ENCODE data around the gene DNM1L. TPM values are rescaled to one million over a fixed set of nuclear protein-coding genes. Genes with fewer than 3 reads are reported as not detected.
"Not testable (repeated sequence)": the region's sequence is repeated elsewhere in the genome, so short reads cannot be mapped to it uniquely, and the experiment has no call there.

Gene DNM1L
- polyA plus RNA-seq, 6 donors from 2014 or later: 5.2 to 22.2 (median 15.9) TPM

GRCh38 chr12:32679920-32680237 lies 778 bp downstream of the DNM1L start:
- H3K9me3 Mint-ChIP-seq: no peaks in the 10 kb centered on the region
- H3K36me3 Mint-ChIP-seq: no peaks in the 10 kb centered on the region
- peaks cover 14 to 29% (median 18%) of the 10 kb centered on the region in 3 donors for H3K4me1 Mint-ChIP-seq
- peak overlapping the region in 5 of 6 donors; percentile 36 to 94 (median 86) for H3K27ac Mint-ChIP-seq
- no peak for DNase-seq
- no peak for ATAC-seq (ENCODE audit: low read depth in 2 of 2)
- no peaks in the 10 kb centered on the region for H3K27me3 Mint-ChIP-seq
- peak overlapping the region; percentile 88 to 96 (median 92) for H3K4me3 Mint-ChIP-seq

DNA sequence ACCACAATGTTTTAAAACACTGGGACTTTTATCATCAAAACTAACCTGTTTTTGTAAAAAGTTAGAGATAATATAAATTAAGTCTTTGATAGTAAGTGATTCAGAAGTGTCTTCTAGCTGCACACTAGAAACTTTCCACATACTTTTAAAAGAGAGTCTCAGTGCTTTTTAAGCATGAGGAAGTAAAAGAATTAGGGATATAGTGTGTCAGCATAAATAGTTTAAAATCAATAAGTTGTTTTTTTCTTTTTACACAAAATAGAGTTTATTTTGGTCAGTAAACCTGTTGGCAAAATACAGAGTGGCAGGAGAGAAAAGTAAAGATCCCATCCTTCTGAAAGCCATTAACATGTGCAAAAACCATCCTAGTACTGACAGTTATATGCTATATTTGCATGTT lies 1.7 kb downstream of the DNM1L start:
- no peaks in the 10 kb centered on the region for H3K27me3 Mint-ChIP-seq
- no peak for DNase-seq
- H3K4me3 Mint-ChIP-seq: peak overlapping the region in 6 of 8 donors; percentile 90 to 94 (median 92)
- no peaks in the 10 kb centered on the region for H3K9me3 Mint-ChIP-seq
- H3K27ac Mint-ChIP-seq: peak overlapping the region in 2 of 6 donors; percentile 47 to 85
- H3K36me3 Mint-ChIP-seq: no peaks in the 10 kb centered on the region
- H3K4me1 Mint-ChIP-seq: peaks cover 12 to 25% (median 19%) of the 10 kb centered on the region in 3 donors
- no peak for ATAC-seq (ENCODE audit: low read depth in 2 of 2)

DNA sequence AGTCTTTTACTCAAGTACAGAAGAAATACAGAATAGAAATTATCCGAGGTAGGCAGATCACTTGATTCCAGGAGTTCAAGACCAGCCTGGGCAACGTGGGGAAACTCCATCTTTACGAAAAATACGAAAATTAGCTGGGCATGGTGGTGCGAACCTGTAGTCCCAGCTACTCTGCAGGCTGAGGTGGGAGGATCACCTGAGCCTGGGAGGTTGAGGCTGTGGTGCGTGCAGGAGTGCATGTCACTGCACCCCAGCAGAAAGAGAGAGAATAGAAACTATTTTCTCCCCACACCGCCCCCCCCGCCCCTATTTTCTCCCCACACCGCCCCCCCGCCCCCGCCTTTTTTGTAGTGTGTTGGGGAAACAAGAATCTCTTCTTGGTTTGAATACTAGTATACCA lies 2.2 kb downstream of the DNM1L start:
- DNase-seq: no peak
- Mint-ChIP-seq H3K9me3 (no peaks in the 10 kb centered on the region), H3K27me3 (no peaks in the 10 kb centered on the region), H3K36me3 (no peaks in the 10 kb centered on the region), H3K4me1 (peaks cover 12 to 26% (median 19%) of the 10 kb centered on the region in 3 donors), H3K27ac (no peak overlapping the region), H3K4me3 (peak overlapping the region in 3 of 8 donors; percentile 28 to 72 (median 57))
- no peak for ATAC-seq (ENCODE audit: low read depth in 2 of 2)

- no peak for ATAC-seq (ENCODE audit: low read depth in 2 of 2)
- Mint-ChIP-seq H3K4me1 (peaks cover 12 to 17% (median 15%) of the 10 kb centered on the region in 3 donors), H3K27me3 (no peaks in the 10 kb centered on the region), H3K27ac (peak overlapping the region in 1 of 6 donors; percentile 76), H3K4me3 (no peak overlapping the region), H3K36me3 (peaks cover 0 to 9% of the 10 kb centered on the region in 2 donors), H3K9me3 (no peaks in the 10 kb centered on the region)
- no peak for DNase-seq
Observed at GRCh38 chr12:32686340-32686739, 7.2 kb downstream of the DNM1L start.

- H3K4me1 Mint-ChIP-seq: peaks cover 15 to 21% (median 20%) of the 10 kb centered on the region in 3 donors
- H3K27ac Mint-ChIP-seq: peak overlapping the region in 2 of 6 donors; percentile 75 to 76
- ATAC-seq (ENCODE audit: low read depth in 2 of 2): no peak
- DNase-seq: no peak
- H3K36me3 Mint-ChIP-seq: peaks cover 0 to 13% of the 10 kb centered on the region in 2 donors
- H3K27me3 Mint-ChIP-seq: no peaks in the 10 kb centered on the region
- no peak overlapping the region for H3K4me3 Mint-ChIP-seq
- H3K9me3 Mint-ChIP-seq: no peaks in the 10 kb centered on the region
Observed at GRCh38 chr12:32688786-32689185, 9.7 kb downstream of the DNM1L start.

- ATAC-seq (ENCODE audit: low read depth in 2 of 2) (no peak), DNase-seq (no peak)
- Mint-ChIP-seq H3K4me3 (peak overlapping the region in 1 of 8 donors; percentile 50), H3K4me1 (peaks cover 22 to 36% (median 25%) of the 10 kb centered on the region in 3 donors), H3K36me3 (peaks cover 7 to 22% of the 10 kb centered on the region in 2 donors), H3K27me3 (no peaks in the 10 kb centered on the region), H3K27ac (no peak overlapping the region), H3K9me3 (peaks cover 0 to 3% (median 0%) of the 10 kb centered on the region in 7 donors)
Observed at GRCh38 chr12:32690927-32691326, 11.8 kb downstream of the DNM1L start.

GRCh38 chr12:32692358-32692757 lies 13.3 kb downstream of the DNM1L start:
- H3K4me1 Mint-ChIP-seq: peaks cover 18 to 37% (median 25%) of the 10 kb centered on the region in 3 donors
- H3K27me3 Mint-ChIP-seq: no peaks in the 10 kb centered on the region
- ATAC-seq (ENCODE audit: low read depth in 2 of 2) (no peak), DNase-seq (no peak)
- H3K9me3 Mint-ChIP-seq: peaks cover 0 to 3% (median 0%) of the 10 kb centered on the region in 7 donors
- no peak overlapping the region for H3K4me3 Mint-ChIP-seq
- H3K36me3 Mint-ChIP-seq: peaks cover 7 to 19% of the 10 kb centered on the region in 2 donors
- no peak overlapping the region for H3K27ac Mint-ChIP-seq

DNA sequence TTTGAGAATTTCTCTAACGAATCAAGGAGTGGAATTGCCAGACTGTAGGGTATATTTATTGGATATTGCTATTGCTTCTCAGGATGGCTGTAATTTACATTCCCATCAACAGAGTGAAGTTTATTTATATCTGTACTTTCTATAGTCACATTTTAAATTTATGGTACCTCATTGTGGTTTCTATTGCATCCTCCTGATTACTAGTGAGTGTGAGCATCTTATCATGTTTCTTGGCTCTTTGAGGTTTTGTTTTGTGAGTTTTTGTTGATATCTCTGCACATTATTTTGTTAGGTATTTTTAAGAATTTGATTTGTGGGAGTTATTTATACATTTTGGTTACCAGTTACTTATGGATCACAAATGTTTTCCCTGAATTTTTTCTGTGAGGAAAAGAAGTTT lies 13.9 kb downstream of the DNM1L start:
- H3K27ac Mint-ChIP-seq: no peak overlapping the region
- no peak for ATAC-seq (ENCODE audit: low read depth in 2 of 2)
- peaks cover 7 to 19% of the 10 kb centered on the region in 2 donors for H3K36me3 Mint-ChIP-seq
- DNase-seq: no peak
- H3K4me1 Mint-ChIP-seq: peaks cover 19 to 37% (median 28%) of the 10 kb centered on the region in 3 donors
- H3K9me3 Mint-ChIP-seq: peaks cover 0 to 3% (median 0%) of the 10 kb centered on the region in 7 donors
- no peaks in the 10 kb centered on the region for H3K27me3 Mint-ChIP-seq
- no peak overlapping the region for H3K4me3 Mint-ChIP-seq

DNA sequence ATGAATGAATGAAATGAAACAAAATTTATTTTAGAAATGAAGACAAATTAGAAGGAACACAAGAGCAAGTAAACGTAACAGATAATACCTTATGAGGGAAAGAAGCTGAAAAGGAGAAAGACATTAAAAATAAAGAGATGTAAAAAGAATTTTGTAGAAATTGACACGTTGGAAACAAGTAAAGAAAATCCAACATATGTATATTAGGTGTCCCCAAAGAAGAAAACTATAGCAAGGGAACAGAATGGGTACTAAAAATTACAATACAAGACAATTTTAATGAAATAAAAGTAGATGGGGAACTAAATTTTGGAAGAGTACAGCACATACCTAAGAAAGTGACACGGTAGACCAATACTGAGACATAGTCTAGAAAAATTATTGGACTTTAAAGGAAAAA lies 16.7 kb downstream of the DNM1L start:
- peaks cover 0 to 3% (median 0%) of the 10 kb centered on the region in 7 donors for H3K9me3 Mint-ChIP-seq
- no peak for ATAC-seq (ENCODE audit: low read depth in 2 of 2)

DNA sequence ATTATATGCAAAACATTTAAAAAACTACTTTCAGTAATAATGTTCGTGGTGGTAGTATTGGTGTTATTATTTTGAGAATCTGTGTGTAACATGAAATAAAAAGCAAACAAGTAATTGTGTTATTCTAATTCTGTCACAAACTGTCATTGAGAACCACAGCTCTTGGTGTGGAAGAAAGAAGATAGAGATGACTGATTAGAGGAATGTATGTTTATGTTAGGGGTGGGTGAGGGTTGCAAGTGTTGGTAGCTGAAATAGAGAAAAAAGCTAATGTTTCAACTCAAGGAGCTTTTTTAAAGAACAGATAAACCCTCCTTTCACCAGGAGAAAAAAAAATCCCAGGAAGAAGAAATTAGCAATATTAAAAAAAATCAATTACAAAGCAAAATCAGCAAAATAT lies 18.3 kb downstream of the DNM1L start:
- peaks cover 16 to 30% (median 23%) of the 10 kb centered on the region in 3 donors for H3K4me1 Mint-ChIP-seq
- peaks cover 7 to 9% of the 10 kb centered on the region in 2 donors for H3K36me3 Mint-ChIP-seq
- H3K27ac Mint-ChIP-seq: peak overlapping the region in 1 of 6 donors; percentile 26
- no peak for DNase-seq
- no peaks in the 10 kb centered on the region for H3K27me3 Mint-ChIP-seq
- peaks cover 0 to 3% (median 0%) of the 10 kb centered on the region in 7 donors for H3K9me3 Mint-ChIP-seq
- H3K4me3 Mint-ChIP-seq: no peak overlapping the region
- no peak for ATAC-seq (ENCODE audit: low read depth in 2 of 2)

More for the DNA sequence above, 16.7 kb downstream of the DNM1L start:
- H3K27ac Mint-ChIP-seq: no peak overlapping the region
- peaks cover 18 to 36% (median 28%) of the 10 kb centered on the region in 3 donors for H3K4me1 Mint-ChIP-seq
- no peaks in the 10 kb centered on the region for H3K27me3 Mint-ChIP-seq
- DNase-seq: no peak
- peaks cover 7 to 13% of the 10 kb centered on the region in 2 donors for H3K36me3 Mint-ChIP-seq
- H3K4me3 Mint-ChIP-seq: peak overlapping the region in 1 of 8 donors; percentile 41

GRCh38 chr12:32698285-32698684 lies 19.2 kb downstream of the DNM1L start:
- peaks cover 14 to 27% (median 23%) of the 10 kb centered on the region in 3 donors for H3K4me1 Mint-ChIP-seq
- H3K27me3 Mint-ChIP-seq: no peaks in the 10 kb centered on the region
- peaks cover 7 to 12% of the 10 kb centered on the region in 2 donors for H3K36me3 Mint-ChIP-seq
- no peak overlapping the region for H3K4me3 Mint-ChIP-seq
- peaks cover 0 to 3% (median 0%) of the 10 kb centered on the region in 7 donors for H3K9me3 Mint-ChIP-seq
- no peak overlapping the region for H3K27ac Mint-ChIP-seq
- DNase-seq (no peak), ATAC-seq (ENCODE audit: low read depth in 2 of 2) (no peak)

- DNase-seq; H3K27ac Mint-ChIP-seq; H3K9me3 Mint-ChIP-seq; ATAC-seq (ENCODE audit: low read depth in 2 of 2); H3K27me3 Mint-ChIP-seq; H3K4me3 Mint-ChIP-seq: not testable (repeated sequence)
- Mint-ChIP-seq H3K4me1 (peaks cover 10 to 23% (median 20%) of the 10 kb centered on the region in 3 donors), H3K36me3 (peaks cover 5 to 13% of the 10 kb centered on the region in 2 donors)
Observed at GRCh38 chr12:32699437-32699836, 20.3 kb downstream of the DNM1L start.

DNA sequence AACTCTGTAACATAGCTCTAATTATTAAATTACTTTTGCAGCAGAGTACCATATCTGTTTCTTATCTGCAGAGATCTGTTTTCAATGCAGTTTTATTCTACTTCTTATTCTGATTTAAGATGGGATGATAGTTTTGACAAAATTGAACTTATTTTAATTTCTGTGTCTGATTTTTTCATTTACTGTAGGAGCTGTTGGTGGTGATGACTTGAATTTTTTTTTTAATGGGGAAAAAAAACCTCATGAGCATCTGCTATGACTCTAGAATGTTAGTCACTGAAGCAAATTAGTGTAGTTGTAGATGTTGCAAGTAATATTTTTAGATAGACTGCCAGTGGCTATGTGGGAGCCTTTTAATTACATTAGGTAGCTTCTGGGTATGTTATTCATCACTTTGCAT lies 23.4 kb downstream of the DNM1L start:
- peak overlapping the region in 1 of 6 donors; percentile 12 for H3K27ac Mint-ChIP-seq
- H3K4me1 Mint-ChIP-seq: peaks cover 4 to 6% (median 5%) of the 10 kb centered on the region in 3 donors
- H3K9me3 Mint-ChIP-seq: no peaks in the 10 kb centered on the region
- ATAC-seq (ENCODE audit: low read depth in 2 of 2) (no peak), DNase-seq (no peak)
- H3K27me3 Mint-ChIP-seq: no peaks in the 10 kb centered on the region
- no peak overlapping the region for H3K4me3 Mint-ChIP-seq
- H3K36me3 Mint-ChIP-seq: peaks cover 0 to 4% of the 10 kb centered on the region in 2 donors

- Mint-ChIP-seq H3K9me3 (no peaks in the 10 kb centered on the region), H3K27me3 (no peaks in the 10 kb centered on the region), H3K27ac (peak overlapping the region in 1 of 6 donors; percentile 12), H3K36me3 (peaks cover 0 to 4% of the 10 kb centered on the region in 2 donors), H3K4me1 (peaks cover 3 to 5% (median 4%) of the 10 kb centered on the region in 3 donors), H3K4me3 (no peak overlapping the region)
- no peak for ATAC-seq (ENCODE audit: low read depth in 2 of 2)
- DNase-seq: no peak
Observed at GRCh38 chr12:32702946-32703345, 23.8 kb downstream of the DNM1L start.
